ENCODE results near the gene MPDU1.

Gene MPDU1

DNA sequence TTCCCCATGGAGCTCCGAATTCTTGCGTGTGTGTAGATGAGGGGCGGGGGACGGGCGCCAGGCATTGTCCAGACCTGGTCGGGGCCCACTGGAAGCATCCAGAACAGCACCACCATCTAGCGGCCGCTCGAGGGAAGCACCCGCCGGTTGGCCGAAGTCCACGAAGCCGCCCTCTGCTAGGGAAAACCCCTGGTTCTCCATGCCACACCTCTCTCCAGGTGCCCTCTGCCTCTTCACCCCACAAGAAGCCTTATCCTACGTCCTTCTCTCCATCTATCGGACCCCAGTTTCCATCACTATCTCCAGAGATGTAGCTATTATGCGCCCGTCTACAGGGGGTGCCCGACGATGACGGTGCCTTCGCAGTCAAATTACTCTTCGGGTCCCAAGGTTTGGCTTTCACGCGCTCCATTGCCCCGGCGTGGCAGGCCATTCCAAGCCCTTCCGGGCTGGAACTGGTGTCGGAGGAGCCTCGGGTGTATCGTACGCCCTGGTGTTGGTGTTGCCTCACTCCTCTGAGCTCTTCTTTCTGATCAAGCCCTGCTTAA lies 22.6 kb upstream of the MPDU1 start:
- peak; percentile 76 for DNase-seq

DNA sequence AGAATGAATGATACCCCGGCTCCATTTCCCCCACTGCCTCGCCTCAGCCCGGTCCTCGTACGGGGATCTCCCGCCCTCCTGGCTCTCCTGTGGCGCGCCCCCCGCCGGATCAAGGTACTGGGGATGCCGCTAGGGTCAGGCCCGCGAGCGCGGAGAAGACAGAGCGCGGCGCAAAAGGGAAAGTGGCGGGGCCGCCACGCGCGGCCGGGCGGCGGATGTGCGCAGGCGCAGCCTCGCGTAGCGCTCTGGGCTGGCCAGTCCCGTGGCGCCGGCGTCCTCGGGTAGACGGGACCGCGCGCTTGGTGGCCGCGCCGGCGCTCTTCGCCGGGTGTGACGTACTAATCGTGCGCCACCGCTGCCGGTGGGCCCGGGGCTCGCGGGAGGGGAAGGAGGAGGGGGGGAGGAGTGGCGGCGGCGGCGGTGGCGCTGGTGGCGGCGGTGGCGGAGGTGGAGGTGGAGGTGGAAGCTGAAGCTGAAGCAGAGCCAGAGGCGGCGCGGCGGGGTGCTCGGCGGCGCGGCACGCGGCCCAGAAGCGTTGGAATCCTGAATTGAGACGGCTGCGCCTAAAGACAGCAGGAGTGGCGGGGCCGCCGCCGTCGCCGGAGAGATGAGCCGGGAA lies 22.0 kb upstream of the MPDU1 start, which contains the start of gene SENP3:
Gene SENP3, plus strand, starts transcription at position 331 of the 619 bp plus-strand sequence. CDS start 1,158 bp downstream, outside the sequence.
- peak; percentile 88 for DNase-seq

DNA sequence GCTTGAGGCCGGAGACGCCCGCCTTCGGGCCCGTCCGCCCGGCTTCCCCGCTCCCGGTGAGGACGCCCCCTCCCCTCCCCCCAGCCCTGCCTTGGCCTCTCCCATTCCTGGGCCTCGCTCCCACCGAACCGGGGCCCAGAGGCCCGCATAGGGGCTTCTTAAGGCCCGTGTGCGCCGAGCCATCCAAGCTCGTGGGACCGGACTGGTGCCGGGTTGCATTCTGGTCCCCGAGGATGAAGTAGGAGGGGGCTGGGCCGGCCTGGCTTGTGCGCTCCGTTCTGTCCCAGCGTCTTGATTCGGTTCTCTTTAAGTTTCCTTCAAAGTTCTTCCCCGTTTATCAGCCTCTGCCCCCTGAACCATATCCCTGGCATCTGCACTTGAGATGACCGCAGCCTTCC lies 21.4 kb upstream of the MPDU1 start:
- no peak for DNase-seq

DNA sequence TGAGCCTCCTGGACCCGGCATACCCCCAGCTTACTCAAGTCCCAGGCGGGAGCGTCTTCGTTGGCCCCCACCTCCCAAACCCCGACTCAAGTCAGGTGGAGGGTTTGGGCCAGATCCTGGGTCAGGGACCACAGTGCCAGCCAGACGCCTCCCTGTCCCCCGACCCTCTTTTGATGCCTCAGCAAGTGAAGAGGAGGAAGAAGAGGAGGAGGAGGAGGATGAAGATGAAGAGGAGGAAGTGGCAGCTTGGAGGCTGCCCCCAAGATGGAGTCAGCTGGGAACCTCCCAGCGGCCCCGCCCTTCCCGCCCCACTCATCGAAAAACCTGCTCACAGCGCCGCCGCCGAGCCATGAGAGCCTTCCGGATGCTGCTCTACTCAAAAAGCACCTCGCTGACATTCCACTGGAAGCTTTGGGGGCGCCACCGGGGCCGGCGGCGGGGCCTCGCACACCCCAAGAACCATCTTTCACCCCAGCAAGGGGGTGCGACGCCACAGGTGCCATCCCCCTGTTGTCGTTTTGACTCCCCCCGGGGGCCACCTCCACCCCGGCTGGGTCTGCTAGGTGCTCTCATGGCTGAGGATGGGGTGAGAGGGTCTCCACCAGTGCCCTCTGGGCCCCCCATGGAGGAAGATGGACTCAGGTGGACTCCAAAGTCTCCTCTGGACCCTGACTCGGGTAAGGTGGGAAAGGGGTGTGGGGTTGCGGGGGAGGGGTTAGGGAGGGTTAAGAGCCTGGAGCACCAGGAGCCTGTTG lies 20.4 kb upstream of the MPDU1 start:
- no peak for DNase-seq

DNA sequence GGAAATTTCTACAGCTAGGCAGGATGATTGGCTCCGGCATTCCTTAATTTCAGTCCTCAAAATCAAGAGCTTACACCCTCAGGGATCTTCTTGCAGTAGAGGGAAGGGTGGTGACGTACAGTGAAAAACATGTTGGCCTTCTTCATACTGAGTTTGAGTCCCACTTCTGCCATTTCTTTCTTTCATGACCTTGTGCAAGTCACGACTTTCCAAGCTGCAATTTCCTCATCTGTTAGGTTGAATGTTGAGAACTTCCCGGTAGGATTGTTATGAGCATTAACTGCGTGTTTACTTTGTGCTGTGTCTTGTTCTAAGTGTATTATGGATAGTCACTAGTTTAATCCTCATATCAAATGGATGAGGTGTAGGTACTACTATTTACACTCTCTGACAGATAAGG lies 14.1 kb upstream of the MPDU1 start:
- DNase-seq: no peak

DNA sequence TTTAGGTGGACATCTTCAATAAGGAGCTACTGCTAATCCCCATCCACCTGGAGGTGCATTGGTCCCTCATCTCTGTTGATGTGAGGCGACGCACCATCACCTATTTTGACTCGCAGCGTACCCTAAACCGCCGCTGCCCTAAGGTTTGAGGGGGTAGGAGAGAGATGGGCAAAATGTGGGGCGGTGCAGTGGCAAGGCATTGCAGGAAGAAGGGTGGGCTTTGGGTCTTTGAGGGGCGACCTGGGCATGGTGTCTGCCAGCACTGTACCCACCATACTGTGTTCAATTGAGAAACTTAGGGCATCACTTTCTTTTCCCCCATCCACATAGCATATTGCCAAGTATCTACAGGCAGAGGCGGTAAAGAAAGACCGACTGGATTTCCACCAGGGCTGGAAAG lies 13.3 kb upstream of the MPDU1 start:
- DNase-seq: no peak

DNA sequence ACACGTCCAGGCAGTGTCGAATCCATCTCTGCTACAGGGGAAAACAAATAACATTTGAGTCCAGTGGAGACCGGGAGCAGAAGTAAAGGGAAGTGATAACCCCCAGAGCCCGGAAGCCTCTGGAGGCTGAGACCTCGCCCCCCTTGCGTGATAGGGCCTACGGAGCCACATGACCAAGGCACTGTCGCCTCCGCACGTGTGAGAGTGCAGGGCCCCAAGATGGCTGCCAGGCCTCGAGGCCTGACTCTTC lies 11.4 kb upstream of the MPDU1 start:
- no peak for DNase-seq

DNA sequence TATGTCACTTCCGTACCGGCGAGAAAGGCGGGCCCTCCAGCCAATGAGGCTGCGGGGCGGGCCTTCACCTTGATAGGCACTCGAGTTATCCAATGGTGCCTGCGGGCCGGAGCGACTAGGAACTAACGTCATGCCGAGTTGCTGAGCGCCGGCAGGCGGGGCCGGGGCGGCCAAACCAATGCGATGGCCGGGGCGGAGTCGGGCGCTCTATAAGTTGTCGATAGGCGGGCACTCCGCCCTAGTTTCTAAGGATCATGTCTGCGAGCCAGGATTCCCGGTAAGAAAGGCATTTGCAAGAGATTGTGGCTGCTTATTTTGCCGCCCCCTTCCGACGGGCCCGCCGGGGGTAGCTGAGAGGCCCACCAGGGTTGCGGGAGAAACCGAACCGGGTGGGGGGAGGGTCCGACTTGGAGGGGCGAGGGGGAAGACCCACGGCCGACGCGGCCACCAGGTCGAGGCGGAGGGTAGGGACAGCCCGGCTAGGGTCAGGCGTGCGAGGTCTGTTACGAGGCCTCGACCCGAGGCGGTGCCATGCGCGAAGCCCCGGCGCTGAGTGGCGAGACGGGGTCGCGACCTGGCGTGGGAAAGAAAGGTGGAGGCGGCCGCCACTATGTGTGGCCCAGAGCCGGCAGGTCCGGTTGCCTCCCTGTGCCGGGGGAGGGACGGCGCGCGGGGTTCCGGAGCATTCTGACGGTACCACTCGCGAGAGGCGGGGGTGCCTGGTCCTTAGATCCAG lies 10.9 kb upstream of the MPDU1 start:
- peak; percentile 100 for DNase-seq

DNA sequence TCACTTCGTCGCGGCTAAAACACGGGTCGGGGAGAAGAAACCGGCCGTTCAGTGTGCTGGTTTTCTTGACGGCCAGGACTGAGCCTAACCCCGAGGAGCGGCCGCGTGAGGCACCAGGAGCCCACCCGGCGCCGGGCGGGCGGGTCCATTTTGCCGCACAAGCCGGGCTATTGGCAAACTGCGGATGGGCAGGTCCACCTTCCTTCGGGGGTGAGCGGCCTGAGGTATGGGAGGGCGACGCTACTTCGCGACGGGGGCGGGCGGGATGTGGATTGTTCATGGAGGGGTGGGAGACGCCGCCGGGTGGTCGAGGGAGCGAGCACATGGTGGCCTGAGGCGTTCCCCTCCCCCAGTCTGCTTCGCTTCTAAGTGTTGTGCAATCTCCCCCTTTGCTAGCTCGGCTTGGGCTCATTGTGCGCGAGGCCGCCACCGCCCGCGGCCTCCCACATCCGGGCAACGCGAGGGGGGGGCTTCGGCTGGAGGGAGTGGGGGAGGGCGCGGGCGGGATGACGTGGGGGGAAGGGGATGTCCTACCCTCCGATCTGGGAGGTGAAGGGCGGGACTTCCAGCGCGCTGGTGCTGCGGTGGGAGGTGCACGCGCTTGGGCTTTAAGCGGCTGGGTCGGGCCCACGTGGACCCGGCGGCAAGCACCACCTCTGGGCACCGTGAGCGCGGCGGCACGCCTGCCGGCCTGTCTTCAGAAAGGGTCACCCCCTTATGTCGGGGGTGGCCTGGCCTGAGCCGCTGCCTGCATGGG lies 10.2 kb upstream of the MPDU1 start:
- DNase-seq: peak; percentile 83

DNA sequence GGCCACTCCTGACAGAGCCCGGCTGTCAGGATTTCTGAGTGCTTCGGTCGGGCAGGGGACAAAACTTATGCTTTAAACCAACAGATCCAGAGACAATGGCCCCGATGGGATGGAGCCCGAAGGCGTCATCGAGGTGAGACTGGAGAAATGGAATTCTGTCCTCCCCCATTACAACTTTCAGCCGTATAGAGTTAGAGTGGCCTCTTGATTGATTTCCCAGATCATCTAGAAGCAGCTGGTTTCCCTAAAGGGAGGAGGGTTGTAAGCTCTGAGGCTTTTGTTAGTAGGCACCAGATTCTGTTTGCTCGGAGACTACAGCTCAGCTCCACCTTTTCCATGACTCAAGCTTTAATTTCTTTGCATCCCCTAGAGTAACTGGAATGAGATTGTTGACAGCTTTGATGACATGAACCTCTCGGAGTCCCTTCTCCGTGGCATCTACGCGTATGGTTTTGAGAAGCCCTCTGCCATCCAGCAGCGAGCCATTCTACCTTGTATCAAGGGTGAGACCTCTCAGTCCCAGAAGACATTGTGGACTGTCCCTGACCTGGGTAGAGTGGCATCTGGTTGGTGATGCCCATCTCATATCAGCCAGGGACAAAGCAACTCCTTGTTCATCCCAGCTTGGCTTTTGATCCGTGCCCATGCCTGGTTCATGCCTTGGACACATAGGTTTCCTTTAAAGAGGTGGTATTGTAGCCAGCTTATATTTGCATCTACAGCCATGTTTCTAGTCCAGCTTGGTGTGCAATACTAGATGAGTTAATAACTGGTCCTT lies 9.3 kb upstream of the MPDU1 start:
- no peak for DNase-seq

DNA sequence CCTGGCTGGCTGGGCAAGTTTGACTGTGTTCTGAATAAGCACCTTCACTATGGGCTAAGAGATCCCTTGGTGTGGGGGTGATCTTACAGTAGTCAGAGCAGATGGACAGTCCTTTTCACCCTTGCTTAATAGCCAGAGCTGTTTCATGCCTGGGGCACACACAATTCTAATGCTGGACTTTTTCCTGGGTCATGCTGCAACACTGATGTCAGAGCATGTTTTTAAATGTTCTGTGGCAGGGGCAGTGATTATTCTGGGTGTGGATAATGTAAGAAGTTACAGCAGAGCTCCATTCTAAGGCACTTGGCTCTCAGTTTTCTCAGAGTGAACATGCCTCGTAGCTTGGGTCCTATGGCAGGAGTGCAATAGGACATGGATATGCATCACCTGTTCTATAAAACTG lies 8.2 kb upstream of the MPDU1 start:
- no peak for DNase-seq

DNA sequence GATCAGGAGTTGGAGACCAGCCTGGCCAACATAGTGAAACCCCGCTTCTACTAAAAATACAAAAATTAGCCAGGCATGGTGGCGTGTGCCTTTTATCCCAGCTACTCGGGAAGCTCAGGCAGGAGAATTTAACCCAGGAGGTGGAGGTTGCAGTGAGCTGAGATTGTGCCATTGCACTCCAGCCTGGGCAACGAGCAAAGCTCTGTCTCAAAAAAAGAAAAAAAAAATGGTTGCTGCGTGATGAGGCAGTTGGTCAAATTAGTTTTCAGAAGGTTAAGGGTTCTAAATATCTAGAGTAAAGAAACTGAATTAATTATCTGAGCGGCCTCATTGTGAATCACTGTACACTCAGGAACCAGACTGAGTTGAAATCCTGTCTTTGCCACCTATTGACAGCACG lies 7.7 kb upstream of the MPDU1 start:
- no peak for DNase-seq

DNA sequence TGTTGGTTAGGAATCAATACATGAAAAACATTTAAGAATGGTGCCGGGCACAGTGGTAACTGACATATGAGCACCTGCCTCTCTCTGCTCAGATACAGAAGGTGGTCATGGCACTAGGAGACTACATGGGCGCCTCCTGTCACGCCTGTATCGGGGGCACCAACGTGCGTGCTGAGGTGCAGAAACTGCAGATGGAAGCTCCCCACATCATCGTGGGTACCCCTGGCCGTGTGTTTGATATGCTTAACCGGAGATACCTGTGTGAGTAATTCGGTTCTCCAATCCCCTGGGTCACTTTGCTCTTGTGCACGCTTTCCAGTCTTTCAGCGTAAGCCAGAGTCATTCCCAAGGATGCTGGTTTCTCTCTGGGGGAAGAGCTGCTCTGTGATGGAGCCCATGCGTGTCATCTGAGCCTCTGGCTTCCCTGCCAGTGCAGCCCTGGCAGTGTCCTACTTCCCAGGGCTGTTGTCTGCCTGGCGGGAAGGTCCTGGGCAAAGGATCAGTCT lies 7.2 kb upstream of the MPDU1 start:
- no peak for DNase-seq

DNA sequence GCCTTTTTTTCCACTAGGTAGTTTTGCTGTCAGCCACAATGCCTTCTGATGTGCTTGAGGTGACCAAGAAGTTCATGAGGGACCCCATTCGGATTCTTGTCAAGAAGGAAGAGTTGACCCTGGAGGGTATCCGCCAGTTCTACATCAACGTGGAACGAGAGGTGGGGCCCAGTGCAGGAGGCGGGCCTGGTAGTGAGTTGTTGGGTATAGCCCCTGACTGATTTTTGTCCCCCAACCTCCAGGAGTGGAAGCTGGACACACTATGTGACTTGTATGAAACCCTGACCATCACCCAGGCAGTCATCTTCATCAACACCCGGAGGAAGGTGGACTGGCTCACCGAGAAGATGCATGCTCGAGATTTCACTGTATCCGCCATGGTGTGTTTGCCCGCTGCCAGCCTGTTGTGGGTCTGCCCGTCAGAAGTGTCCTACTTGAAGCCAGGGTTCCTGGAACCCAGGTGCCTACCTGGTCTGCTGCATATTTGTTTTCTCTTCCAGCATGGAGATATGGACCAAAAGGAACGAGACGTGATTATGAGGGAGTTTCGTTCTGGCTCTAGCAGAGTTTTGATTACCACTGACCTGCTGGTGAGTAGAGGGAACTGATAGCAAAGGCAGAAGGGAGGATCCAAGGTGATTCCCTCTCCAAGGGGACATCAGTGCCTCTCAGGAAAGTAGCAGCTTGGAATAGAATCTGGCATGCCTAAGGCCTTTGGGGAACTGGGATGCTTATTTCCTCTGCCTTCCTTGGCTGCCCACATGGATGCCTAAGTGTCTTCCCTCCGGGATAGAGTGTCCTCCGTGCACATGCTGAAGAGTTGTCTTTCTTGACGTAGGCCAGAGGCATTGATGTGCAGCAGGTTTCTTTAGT lies 6.1 kb upstream of the MPDU1 start:
- DNase-seq: no peak

DNA sequence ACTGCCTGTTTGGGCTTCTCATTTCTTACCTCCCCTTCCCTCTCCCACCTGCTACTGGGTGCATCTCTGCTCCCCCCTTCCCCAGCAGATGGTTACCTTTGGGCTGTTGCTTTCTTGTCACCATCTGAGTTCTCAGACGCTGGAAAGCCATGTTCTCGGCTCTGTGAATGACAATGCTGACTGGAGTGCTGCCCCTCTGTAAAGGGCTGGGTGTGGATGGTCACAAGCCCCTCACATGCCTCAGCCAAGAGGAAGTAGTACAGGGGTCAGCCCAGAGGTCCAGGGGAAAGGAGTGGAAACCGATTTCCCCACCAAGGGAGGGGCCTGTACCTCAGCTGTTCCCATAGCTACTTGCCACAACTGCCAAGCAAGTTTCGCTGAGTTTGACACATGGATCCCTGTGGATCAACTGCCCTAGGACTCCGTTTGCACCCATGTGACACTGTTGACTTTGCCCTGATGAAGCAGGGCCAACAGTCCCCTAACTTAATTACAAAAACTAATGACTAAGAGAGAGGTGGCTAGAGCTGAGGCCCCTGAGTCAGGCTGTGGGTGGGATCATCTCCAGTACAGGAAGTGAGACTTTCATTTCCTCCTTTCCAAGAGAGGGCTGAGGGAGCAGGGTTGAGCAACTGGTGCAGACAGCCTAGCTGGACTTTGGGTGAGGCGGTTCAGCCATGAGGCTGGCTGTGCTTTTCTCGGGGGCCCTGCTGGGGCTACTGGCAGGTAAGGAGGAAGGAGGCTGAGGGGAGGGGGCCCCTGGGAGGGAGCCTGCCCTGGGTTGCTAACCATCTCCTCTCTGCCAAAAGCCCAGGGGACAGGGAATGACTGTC lies 4.4 kb upstream of the MPDU1 start, which contains the start of gene CD68:
Gene CD68, plus strand, starts transcription at position 638 of the 833 bp plus-strand sequence. Its CDS starts 40 bp downstream, at position 678.
- peak; percentile 47 for DNase-seq

DNA sequence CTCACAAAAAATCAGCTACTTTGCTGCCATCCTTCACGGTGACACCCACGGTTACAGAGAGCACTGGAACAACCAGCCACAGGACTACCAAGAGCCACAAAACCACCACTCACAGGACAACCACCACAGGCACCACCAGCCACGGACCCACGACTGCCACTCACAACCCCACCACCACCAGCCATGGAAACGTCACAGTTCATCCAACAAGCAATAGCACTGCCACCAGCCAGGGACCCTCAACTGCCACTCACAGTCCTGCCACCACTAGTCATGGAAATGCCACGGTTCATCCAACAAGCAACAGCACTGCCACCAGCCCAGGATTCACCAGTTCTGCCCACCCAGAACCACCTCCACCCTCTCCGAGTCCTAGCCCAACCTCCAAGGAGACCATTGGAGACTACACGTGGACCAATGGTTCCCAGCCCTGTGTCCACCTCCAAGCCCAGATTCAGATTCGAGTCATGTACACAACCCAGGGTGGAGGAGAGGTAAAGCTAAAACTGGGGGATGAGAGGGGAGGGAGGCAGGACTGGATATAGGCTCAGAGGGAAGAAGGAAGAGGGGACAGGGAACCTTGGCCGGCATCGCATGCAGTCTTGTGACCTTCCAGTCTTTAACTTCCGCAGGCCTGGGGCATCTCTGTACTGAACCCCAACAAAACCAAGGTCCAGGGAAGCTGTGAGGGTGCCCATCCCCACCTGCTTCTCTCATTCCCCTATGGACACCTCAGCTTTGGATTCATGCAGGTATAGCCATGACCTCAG lies 3.6 kb upstream of the MPDU1 start:
- DNase-seq: no peak

DNA sequence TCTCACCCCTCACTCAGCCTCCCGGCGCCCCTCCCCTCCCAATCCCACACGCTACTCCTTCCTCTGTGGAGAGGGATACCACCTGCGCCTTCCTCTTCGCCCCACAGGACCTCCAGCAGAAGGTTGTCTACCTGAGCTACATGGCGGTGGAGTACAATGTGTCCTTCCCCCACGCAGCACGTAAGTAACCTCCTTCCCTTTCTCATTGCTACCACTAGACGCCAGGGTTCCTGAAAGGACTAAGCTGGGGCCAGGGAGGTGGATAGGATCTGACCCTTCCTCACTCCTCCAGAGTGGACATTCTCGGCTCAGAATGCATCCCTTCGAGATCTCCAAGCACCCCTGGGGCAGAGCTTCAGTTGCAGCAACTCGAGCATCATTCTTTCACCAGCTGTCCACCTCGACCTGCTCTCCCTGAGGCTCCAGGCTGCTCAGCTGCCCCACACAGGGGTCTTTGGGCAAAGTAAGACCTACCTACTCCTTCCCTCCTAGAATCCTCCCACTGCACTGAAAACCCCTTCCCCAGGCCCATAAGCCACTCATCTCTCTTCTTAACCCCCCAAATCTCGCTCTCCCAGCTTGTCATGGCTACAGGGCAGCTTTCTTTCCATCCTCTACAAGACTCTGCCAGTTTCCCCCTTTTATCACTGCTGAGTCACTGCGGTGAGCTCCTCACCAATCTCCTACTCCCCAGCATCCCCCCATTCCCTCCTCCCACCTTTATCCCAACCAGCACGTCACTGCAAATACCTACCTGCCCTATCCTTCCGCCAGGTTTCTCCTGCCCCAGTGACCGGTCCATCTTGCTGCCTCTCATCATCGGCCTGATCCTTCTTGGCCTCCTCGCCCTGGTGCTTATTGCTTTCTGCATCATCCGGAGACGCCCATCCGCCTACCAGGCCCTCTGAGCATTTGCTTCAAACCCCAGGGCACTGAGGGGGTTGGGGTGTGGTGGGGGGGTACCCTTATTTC lies 2.8 kb upstream of the MPDU1 start:
- no peak for DNase-seq

Data from activated CD4-positive, alpha-beta T cell treated with anti-CD3 and anti-CD28 coated beads for 1 hour (primary cell).